ENCODE measurements around the gene IRAK2. TPM values are rescaled to one million over a fixed set of nuclear protein-coding genes. Genes with fewer than 3 reads are reported as not detected.

Gene IRAK2
- total and polyA plus RNA-seq, 8 donors: 0.45 to 6.2 (median 2.3) TPM; not detected in 1

- intact Hi-C loops (cut with DNase I; ENCODE audit: low total_unique reads): no loop called here
- peaks cover 38 to 80% (median 76%) of the 10 kb centered on the region in 4 donors for H3K36me3 ChIP-seq
- no peak overlapping the region for H3K27ac ChIP-seq
- no peaks in the 10 kb centered on the region for H3K9me3 ChIP-seq
- no peaks in the 10 kb centered on the region for H3K27me3 ChIP-seq
- peaks cover 12 to 30% (median 16%) of the 10 kb centered on the region in 4 donors for H3K4me1 ChIP-seq
- TF ChIP-seq CTCF (IDR thresholded peaks at IDR 0.05) (no peak), EP300 (IDR thresholded peaks at IDR 0.05) (no peak), POLR2A (IDR thresholded peaks at IDR 0.05) (no peak), POLR2AphosphoS5 (IDR thresholded peaks at IDR 0.05) (no peak)
- no peak overlapping the region for H3K4me3 ChIP-seq
- WGBS, 5 donors: 83 to 92% (median 91%) methylated on average over 5 of the region's 5 CpGs
- DNase-seq: no peak
Observed at GRCh38 chr3:10281951-10282350, 117.2 kb downstream of the IRAK2 start.

GRCh38 chr3:10283638-10284037 is 118.9 kb downstream of the IRAK2 start:
- H3K27me3 ChIP-seq: no peaks in the 10 kb centered on the region
- peaks cover 12 to 35% (median 17%) of the 10 kb centered on the region in 4 donors for H3K4me1 ChIP-seq
- intact Hi-C loops (cut with DNase I; ENCODE audit: low total_unique reads): no loop called here
- no peaks in the 10 kb centered on the region for H3K9me3 ChIP-seq
- H3K36me3 ChIP-seq: peaks cover 30 to 78% (median 73%) of the 10 kb centered on the region in 4 donors
- WGBS, 5 donors: 36 to 67% (median 41%) methylated on average over 5 of the region's 5 CpGs
- no peak overlapping the region for H3K27ac ChIP-seq
- TF ChIP-seq CTCF (IDR thresholded peaks at IDR 0.05) (no peak), POLR2A (IDR thresholded peaks at IDR 0.05) (no peak), EP300 (IDR thresholded peaks at IDR 0.05) (no peak), POLR2AphosphoS5 (IDR thresholded peaks at IDR 0.05) (peak in 1 of 3 donors; percentile 23)
- DNase-seq: peak; percentile 88 to 90
- no peak overlapping the region for H3K4me3 ChIP-seq

GRCh38 chr3:10284496-10284895 is 119.8 kb downstream of the IRAK2 start:
- no peak overlapping the region for H3K4me3 ChIP-seq
- intact Hi-C loops (cut with DNase I; ENCODE audit: low total_unique reads): no loop called here
- H3K27ac ChIP-seq: no peak overlapping the region
- H3K4me1 ChIP-seq: peaks cover 12 to 35% (median 17%) of the 10 kb centered on the region in 4 donors
- no peak for TF ChIP-seq POLR2AphosphoS5 (IDR thresholded peaks at IDR 0.05)
- TF ChIP-seq POLR2A (IDR thresholded peaks at IDR 0.05): no peak
- peaks cover 24 to 78% (median 72%) of the 10 kb centered on the region in 4 donors for H3K36me3 ChIP-seq
- H3K27me3 ChIP-seq: no peaks in the 10 kb centered on the region
- WGBS, 5 donors: 58 to 87% (median 76%) methylated on average over 8 to 9 of the region's 9 CpGs
- H3K9me3 ChIP-seq: no peaks in the 10 kb centered on the region
- DNase-seq: no peak

DNA sequence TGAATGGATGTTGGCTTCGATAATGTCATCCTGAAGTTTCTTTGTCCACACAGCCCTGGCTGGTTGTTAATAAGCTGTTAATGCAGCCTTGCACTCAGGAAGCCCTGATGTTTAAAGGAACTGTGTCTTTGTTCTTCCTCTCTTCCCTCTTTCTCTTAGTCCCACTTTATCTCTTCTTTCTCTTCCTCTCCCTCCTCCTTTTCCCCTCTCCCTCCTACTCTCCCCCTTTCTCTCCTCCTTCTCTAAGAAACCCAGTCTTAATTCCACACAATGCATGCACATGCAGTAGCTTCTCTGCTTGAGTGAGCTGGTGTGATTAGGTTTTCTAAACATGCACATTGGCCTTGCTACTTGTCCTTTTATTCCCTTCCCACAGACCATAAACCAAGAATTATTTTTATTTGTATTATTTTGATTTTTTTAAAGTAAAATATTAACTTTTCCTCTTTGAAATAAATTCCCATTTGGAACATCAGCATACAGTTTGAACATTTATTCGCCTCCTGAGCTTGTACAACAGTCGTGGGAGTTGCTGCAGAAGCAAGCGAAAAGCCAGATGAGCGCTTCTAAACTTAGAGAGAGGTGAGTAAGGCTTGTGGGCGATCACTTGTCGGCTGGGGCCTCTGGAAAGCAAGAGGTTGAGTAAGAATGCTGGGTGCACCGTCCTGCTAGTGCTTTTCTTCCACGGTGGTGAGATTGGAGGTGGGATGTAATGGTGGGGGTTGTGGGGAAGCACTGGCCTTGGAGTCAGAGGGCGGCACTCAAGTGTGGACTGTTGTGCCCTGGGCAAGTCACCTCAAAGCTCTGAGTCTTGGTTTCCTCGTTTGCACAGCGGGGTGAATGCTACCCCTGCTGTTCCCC is 120.8 kb downstream of the IRAK2 start:
- intact Hi-C loops (cut with DNase I; ENCODE audit: low total_unique reads): no loop called here
- Histone ChIP-seq H3K9me3 (no peaks in the 10 kb centered on the region), H3K4me3 (no peak overlapping the region), H3K27me3 (no peaks in the 10 kb centered on the region), H3K27ac (no peak overlapping the region), H3K4me1 (peaks cover 12 to 35% (median 17%) of the 10 kb centered on the region in 4 donors), H3K36me3 (peaks cover 14 to 78% (median 71%) of the 10 kb centered on the region in 4 donors)
- 58 to 77% (median 67%) methylated on average over 12 of the region's 12 CpGs for WGBS, 5 donors
- DNase-seq: no peak
- TF ChIP-seq POLR2A (IDR thresholded peaks at IDR 0.05): peak in 1 of 4 donors; percentile 28
- no peak for TF ChIP-seq POLR2AphosphoS5 (IDR thresholded peaks at IDR 0.05)

GRCh38 chr3:10286133-10286524 is 121.4 kb downstream of the IRAK2 start:
- DNase-seq: no peak
- TF ChIP-seq POLR2A (IDR thresholded peaks at IDR 0.05) (no peak), CTCF (IDR thresholded peaks at IDR 0.05) (no peak), EP300 (IDR thresholded peaks at IDR 0.05) (no peak), POLR2AphosphoS5 (IDR thresholded peaks at IDR 0.05) (no peak)
- Histone ChIP-seq H3K4me1 (peaks cover 12 to 35% (median 17%) of the 10 kb centered on the region in 4 donors), H3K36me3 (peaks cover 10 to 78% (median 64%) of the 10 kb centered on the region in 4 donors), H3K27me3 (no peaks in the 10 kb centered on the region), H3K27ac (peak overlapping the region in 1 of 5 donors; percentile 10), H3K9me3 (no peaks in the 10 kb centered on the region), H3K4me3 (no peak overlapping the region)
- WGBS, 5 donors: 36 to 59% (median 57%) methylated on average over 5 of the region's 5 CpGs
- intact Hi-C loops (cut with DNase I; ENCODE audit: low total_unique reads): no loop called here

Data from stomach (tissue), 9 donors.